GM12865 (cell line): ENCODE measurements around the gene ZFAND2A.
"Not testable (repeated sequence)": the region's sequence is repeated elsewhere in the genome, so short reads cannot be mapped to it uniquely, and the experiment has no call there.

Experiments
- DNase-seq: peaks from one replicate; pipeline ENCODE4 v3.0.0; 2010; ENCODE audit warnings: low read depth
- H3K4me3 ChIP-seq: 2 replicates; pipeline ENCODE4 v1.5.1; 2011; ENCODE audit warnings: mild to moderate bottlenecking, low read depth, low read length, control low read depth
- TF ChIP-seq, protein P1 (sequence below): IDR thresholded peaks from 2 replicates; pipeline ENCODE4 v1.5.1; 2011; ENCODE audit warnings: low read length, control low read depth, low read depth, inconsistent platforms; ENCODE audit not compliant: insufficient read depth; ENCODE audit errors: missing control alignments

ZFAND2A gene

GRCh38 chr7:1164436-1164835 lies 4.4 kb upstream of the ZFAND2A start:
- no peak overlapping the region for H3K4me3 ChIP-seq
- no peak for DNase-seq
- TF ChIP-seq, protein P1, sequence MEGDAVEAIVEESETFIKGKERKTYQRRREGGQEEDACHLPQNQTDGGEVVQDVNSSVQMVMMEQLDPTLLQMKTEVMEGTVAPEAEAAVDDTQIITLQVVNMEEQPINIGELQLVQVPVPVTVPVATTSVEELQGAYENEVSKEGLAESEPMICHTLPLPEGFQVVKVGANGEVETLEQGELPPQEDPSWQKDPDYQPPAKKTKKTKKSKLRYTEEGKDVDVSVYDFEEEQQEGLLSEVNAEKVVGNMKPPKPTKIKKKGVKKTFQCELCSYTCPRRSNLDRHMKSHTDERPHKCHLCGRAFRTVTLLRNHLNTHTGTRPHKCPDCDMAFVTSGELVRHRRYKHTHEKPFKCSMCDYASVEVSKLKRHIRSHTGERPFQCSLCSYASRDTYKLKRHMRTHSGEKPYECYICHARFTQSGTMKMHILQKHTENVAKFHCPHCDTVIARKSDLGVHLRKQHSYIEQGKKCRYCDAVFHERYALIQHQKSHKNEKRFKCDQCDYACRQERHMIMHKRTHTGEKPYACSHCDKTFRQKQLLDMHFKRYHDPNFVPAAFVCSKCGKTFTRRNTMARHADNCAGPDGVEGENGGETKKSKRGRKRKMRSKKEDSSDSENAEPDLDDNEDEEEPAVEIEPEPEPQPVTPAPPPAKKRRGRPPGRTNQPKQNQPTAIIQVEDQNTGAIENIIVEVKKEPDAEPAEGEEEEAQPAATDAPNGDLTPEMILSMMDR = no peak

DNA sequence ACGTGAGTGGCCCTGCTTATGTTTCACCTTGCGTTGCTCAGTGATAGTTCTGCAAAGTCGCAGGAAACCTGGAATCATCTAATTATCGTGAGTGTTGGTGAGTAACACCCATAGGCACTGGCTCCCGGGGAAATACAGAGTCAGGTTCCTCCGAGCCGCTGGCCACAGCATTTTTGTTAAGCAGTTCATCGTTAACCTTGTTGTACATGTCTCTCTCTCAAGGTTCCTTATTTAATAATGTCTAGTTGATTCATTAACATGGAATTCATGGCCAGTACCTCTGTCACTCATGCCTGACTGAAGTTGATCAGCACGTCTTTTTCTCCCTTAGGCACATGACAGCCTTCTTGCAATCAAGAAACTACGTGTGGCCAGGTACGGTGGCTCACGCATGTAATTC lies 3.1 kb upstream of the ZFAND2A start:
- no peak for DNase-seq
- no peak overlapping the region for H3K4me3 ChIP-seq
- TF ChIP-seq, protein P1 = no peak

DNA sequence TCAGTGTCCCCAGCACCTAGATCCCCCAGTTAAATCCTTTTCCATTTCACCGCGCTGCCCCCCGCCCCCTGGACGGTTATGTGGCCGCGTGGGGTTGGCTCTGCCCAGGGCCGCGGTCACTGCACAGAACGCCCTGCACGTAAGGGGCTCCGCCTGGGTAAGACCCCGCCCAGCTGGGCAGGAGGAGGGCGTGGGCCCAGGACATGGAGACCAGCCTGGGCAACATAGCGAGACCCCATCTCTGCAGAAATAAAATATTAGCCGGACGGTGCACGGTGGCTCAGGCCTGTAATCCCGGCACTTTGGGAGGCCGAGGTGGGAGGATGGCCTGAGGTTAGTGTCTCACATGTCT lies 650 bp upstream of the ZFAND2A start:
- TF ChIP-seq, protein P1 = no peak
- DNase-seq = peak; percentile 46
- H3K4me3 ChIP-seq = peak overlapping the region; percentile 98

- peak overlapping the region; percentile 89 for H3K4me3 ChIP-seq
- not testable (repeated sequence) for DNase-seq
Measured at GRCh38 chr7:1159231-1159630, 765 bp downstream of the ZFAND2A start.

GRCh38 chr7:1158203-1159126 lies 1.5 kb downstream of the ZFAND2A start:
- H3K4me3 ChIP-seq = peak overlapping the region; percentile 89
- DNase-seq = no peak
- TF ChIP-seq, protein P1 = no peak

DNA sequence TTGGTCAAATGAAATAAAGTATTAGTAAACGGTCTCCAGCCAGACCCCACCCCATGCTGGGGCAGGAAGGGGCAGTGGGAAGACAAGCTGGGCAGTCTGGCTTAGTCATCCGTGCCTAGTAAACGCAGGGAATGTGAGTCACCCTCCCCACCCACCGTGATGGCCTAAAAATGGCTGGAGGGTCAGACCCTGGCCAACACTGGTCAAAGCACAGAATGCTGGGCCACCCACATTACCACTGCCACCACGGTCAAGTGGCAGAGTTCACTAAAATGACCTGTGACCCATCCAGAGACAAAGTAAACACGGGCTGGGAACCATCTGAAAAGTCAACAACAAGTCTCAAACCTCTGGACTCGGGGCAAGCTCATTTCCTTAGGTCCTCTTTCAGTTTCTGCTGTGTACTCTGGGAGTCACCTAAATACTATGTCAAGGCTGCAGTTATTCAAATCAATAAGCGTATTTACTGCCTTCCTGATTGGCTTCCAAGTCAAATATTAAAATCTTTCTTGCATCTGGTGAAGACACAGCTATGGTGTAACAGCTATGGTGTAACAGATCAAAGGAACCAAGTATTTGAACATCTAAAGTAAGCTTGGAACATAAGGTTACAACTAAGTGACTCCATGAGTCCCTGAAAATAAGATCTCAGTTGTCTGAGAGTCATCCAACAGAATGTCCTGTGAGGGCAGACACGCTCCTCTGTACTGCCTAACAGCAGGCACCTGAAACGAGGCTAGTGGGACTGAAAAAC lies 3.0 kb downstream of the ZFAND2A start:
- H3K4me3 ChIP-seq = no peak overlapping the region
- TF ChIP-seq, protein P1 = no peak
- DNase-seq = no peak

- DNase-seq, H3K4me3 ChIP-seq: not testable (repeated sequence)
Measured at GRCh38 chr7:1155818-1156781, 3.9 kb downstream of the ZFAND2A start.
